K562 (cell line): ENCODE data around the gene FBXO27. TPM values are rescaled to one million over a fixed set of nuclear protein-coding genes. Genes with fewer than 3 reads are reported as not detected.

Experiments
- ETV1 ChIP-seq: fragments of 450-650 bp; conservative IDR thresholded peaks from 2 replicates; pipeline ENCODE4 v1.6.1; 2016; ENCODE audit warnings: missing genetic modification characterization, control low read depth, low read depth, missing compliant biosample characterization
- MEF2D ChIP-seq: conservative IDR thresholded peaks from 2 replicates; pipeline ENCODE4 v1.6.1; 2016; ENCODE audit warnings: low read depth, missing genetic modification characterization, missing compliant biosample characterization
- polyA plus RNA-seq, 8 experiments: library from polyadenylated mRNA; depleted of rRNA in 4 of 8; stranded (reverse) in 5 of 8; unstranded in 3 of 8; fragments of >200 nt; fragmentation: Nextera tagmentation in 2 of 8; fragmentation: Illumina TruSeq in 1 of 8; extraction: Ambion mirVana in 2 of 8; extraction: Trizol in 1 of 8; gene quantifications; 2 replicates each; pipeline versions ENCODE4 v1.2.1 to v1.2.3, GENCODE V29; 2011 to 2014; ENCODE audit warnings: inconsistent platforms in 1 of 8, missing spikeins in 1 of 8
- total RNA-seq, 7 experiments: library from RNA; depleted of rRNA in 6 of 7; stranded (reverse); fragments of >200 nt in 6 of 7; fragmentation: Illumina TruSeq in 2 of 7; extraction: Trizol in 2 of 7; gene quantifications; 2 replicates each; pipeline versions ENCODE4 v1.2.1 to v1.2.3, GENCODE V29; 2011 to 2021; ENCODE audit warnings: low replicate concordance in 1 of 7
- TF ChIP-seq, protein P1 (sequence below): sonication (generic); formaldehyde crosslinking; IDR thresholded peaks from 2 replicates; pipeline ENCODE4 v1.8.0; 2023; ENCODE audit warnings: missing genetic modification reagents, mild to moderate bottlenecking, borderline replicate concordance
- TF ChIP-seq, protein P2 (sequence below): fragments of 250-450 bp; sonication (Bioruptor Pico); IDR thresholded peaks from 2 replicates; pipeline ENCODE4 v1.8.0; 2022; ENCODE audit warnings: moderate library complexity, mild to moderate bottlenecking, inconsistent platforms

FBXO27 gene
- total and polyA plus RNA-seq, 9 of the 15 experiments (the other 6 are each of a cell fraction or from before 2014, with no cell fraction given), result 1.8 to 11.0 (median 6.3) TPM

DNA sequence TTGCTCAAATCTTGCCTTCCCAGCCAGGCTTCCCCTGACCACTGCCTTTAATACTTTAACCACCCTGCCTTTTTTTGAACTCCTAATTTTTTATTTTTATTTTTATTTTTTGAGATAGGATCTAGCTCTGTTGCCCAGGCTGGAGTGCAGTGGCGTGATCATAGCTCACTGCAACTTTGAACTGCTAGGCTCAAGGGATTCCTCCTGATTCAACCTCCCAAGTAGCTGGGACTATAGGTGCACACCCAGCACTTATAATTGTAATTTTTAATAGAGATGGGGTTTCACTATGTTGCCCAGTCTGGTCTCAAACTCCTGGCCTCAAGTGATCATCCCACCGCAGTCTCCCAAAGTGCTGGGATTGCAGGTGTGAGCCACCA, 21.7 kb upstream of the FBXO27 start (continued):
- TF ChIP-seq, protein P1, sequence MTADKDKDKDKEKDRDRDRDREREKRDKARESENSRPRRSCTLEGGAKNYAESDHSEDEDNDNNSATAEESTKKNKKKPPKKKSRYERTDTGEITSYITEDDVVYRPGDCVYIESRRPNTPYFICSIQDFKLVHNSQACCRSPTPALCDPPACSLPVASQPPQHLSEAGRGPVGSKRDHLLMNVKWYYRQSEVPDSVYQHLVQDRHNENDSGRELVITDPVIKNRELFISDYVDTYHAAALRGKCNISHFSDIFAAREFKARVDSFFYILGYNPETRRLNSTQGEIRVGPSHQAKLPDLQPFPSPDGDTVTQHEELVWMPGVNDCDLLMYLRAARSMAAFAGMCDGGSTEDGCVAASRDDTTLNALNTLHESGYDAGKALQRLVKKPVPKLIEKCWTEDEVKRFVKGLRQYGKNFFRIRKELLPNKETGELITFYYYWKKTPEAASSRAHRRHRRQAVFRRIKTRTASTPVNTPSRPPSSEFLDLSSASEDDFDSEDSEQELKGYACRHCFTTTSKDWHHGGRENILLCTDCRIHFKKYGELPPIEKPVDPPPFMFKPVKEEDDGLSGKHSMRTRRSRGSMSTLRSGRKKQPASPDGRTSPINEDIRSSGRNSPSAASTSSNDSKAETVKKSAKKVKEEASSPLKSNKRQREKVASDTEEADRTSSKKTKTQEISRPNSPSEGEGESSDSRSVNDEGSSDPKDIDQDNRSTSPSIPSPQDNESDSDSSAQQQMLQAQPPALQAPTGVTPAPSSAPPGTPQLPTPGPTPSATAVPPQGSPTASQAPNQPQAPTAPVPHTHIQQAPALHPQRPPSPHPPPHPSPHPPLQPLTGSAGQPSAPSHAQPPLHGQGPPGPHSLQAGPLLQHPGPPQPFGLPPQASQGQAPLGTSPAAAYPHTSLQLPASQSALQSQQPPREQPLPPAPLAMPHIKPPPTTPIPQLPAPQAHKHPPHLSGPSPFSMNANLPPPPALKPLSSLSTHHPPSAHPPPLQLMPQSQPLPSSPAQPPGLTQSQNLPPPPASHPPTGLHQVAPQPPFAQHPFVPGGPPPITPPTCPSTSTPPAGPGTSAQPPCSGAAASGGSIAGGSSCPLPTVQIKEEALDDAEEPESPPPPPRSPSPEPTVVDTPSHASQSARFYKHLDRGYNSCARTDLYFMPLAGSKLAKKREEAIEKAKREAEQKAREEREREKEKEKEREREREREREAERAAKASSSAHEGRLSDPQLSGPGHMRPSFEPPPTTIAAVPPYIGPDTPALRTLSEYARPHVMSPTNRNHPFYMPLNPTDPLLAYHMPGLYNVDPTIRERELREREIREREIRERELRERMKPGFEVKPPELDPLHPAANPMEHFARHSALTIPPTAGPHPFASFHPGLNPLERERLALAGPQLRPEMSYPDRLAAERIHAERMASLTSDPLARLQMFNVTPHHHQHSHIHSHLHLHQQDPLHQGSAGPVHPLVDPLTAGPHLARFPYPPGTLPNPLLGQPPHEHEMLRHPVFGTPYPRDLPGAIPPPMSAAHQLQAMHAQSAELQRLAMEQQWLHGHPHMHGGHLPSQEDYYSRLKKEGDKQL (CRISPR knock-in tag), result no peak
- TF ChIP-seq, protein P2, sequence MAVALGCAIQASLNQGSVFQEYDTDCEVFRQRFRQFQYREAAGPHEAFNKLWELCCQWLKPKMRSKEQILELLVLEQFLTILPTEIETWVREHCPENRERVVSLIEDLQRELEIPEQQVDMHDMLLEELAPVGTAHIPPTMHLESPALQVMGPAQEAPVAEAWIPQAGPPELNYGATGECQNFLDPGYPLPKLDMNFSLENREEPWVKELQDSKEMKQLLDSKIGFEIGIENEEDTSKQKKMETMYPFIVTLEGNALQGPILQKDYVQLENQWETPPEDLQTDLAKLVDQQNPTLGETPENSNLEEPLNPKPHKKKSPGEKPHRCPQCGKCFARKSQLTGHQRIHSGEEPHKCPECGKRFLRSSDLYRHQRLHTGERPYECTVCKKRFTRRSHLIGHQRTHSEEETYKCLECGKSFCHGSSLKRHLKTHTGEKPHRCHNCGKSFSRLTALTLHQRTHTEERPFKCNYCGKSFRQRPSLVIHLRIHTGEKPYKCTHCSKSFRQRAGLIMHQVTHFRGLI (CRISPR knock-in tag), result no peak
- TF ChIP-seq ETV1 (tag) (no peak), MEF2D (tag) (no peak)
